ENCODE results near the gene WDR27. TPM values are rescaled to one million over a fixed set of nuclear protein-coding genes. Genes with fewer than 3 reads are reported as not detected.

WDR27 gene
- total RNA-seq, 1 donor from 2014 or later = 59.0 TPM

DNA sequence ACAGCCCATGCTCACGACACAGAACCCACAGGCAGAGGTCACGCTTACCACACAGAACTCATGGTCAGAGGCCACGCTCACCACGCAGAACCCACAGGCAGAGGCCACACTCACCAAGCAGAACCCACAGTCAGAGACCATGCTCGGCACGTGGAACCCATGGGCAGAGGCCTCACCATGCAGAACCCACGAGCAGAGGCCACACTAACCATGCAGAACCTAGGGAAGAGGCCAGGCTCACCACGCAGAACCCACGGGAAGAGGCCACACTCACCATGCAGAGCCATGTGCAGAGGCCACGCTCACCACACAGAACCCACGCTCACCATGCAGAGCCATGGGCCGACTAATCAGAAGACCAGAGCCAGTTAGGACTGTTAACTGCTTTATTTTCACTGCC, 245.0 kb downstream of the WDR27 start:
- TF ChIP-seq, protein P1, sequence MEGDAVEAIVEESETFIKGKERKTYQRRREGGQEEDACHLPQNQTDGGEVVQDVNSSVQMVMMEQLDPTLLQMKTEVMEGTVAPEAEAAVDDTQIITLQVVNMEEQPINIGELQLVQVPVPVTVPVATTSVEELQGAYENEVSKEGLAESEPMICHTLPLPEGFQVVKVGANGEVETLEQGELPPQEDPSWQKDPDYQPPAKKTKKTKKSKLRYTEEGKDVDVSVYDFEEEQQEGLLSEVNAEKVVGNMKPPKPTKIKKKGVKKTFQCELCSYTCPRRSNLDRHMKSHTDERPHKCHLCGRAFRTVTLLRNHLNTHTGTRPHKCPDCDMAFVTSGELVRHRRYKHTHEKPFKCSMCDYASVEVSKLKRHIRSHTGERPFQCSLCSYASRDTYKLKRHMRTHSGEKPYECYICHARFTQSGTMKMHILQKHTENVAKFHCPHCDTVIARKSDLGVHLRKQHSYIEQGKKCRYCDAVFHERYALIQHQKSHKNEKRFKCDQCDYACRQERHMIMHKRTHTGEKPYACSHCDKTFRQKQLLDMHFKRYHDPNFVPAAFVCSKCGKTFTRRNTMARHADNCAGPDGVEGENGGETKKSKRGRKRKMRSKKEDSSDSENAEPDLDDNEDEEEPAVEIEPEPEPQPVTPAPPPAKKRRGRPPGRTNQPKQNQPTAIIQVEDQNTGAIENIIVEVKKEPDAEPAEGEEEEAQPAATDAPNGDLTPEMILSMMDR (IDR thresholded peaks at IDR 0.05; ENCODE audit: unreplicated experiment) = no peak
- Mint-ChIP-seq H3K27ac (ENCODE audit: unreplicated experiment) (no peak overlapping the region), H3K36me3 (ENCODE audit: low read depth, unreplicated experiment) (no peaks in the 10 kb centered on the region), H3K9me3 (ENCODE audit: unreplicated experiment) (no peaks in the 10 kb centered on the region), H3K4me1 (ENCODE audit: unreplicated experiment) (no peaks in the 10 kb centered on the region), H3K27me3 (ENCODE audit: unreplicated experiment) (peaks cover 1% of the 10 kb centered on the region), H3K4me3 (ENCODE audit: unreplicated experiment) (no peak overlapping the region)
- no peak for DNase-seq (ENCODE audit: low spot score)

DNA sequence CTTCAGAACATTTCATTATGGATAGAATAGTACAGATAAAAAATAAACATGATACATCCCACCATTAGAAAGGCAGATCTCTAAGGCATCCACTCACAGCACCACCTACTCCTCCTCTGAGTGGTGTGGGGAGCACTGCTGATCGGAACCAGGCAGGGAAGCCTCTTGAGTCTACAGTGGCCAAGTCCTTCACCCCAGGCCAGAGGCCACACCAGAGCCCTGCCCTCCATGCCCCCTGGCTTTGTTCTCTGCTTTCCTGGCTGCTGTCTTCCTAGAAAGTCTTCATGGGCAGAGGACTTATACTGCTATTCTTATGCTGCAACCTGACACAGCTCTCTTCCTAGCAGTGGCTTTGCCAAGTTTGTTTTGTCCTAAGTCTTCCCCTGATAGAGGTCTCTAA, 246.4 kb downstream of the WDR27 start:
- Mint-ChIP-seq H3K36me3 (ENCODE audit: low read depth, unreplicated experiment) (no peaks in the 10 kb centered on the region), H3K27me3 (ENCODE audit: unreplicated experiment) (peaks cover 1% of the 10 kb centered on the region), H3K4me1 (ENCODE audit: unreplicated experiment) (no peaks in the 10 kb centered on the region), H3K9me3 (ENCODE audit: unreplicated experiment) (no peaks in the 10 kb centered on the region), H3K4me3 (ENCODE audit: unreplicated experiment) (no peak overlapping the region), H3K27ac (ENCODE audit: unreplicated experiment) (no peak overlapping the region)
- DNase-seq (ENCODE audit: low spot score) = no peak
- TF ChIP-seq, protein P1 (IDR thresholded peaks at IDR 0.05; ENCODE audit: unreplicated experiment) = no peak

DNA sequence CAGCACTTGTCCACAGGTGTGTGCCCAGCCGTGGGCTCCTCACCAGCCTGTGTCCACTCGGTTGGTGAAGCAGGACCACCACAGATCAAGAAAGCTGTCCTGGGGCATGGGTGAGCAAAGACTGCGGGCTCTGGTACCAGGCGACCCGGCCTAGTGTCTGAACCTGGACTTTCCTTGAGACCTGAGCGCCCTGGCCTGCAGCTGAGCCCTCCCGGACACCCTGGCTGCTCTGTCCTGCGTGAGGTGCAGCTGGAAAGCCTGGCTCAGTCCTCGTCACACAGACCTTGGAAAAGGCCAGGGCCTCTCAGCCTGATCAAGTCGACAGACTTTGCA, 247.0 kb downstream of the WDR27 start:
- H3K4me1 Mint-ChIP-seq (ENCODE audit: unreplicated experiment) = no peaks in the 10 kb centered on the region
- no peak overlapping the region for H3K4me3 Mint-ChIP-seq (ENCODE audit: unreplicated experiment)
- H3K36me3 Mint-ChIP-seq (ENCODE audit: low read depth, unreplicated experiment) = no peaks in the 10 kb centered on the region
- H3K27ac Mint-ChIP-seq (ENCODE audit: unreplicated experiment) = no peak overlapping the region
- H3K27me3 Mint-ChIP-seq (ENCODE audit: unreplicated experiment) = peaks cover 1% of the 10 kb centered on the region
- TF ChIP-seq, protein P1 (IDR thresholded peaks at IDR 0.05; ENCODE audit: unreplicated experiment) = no peak
- DNase-seq (ENCODE audit: low spot score) = no peak
- H3K9me3 Mint-ChIP-seq (ENCODE audit: unreplicated experiment) = no peaks in the 10 kb centered on the region

DNA sequence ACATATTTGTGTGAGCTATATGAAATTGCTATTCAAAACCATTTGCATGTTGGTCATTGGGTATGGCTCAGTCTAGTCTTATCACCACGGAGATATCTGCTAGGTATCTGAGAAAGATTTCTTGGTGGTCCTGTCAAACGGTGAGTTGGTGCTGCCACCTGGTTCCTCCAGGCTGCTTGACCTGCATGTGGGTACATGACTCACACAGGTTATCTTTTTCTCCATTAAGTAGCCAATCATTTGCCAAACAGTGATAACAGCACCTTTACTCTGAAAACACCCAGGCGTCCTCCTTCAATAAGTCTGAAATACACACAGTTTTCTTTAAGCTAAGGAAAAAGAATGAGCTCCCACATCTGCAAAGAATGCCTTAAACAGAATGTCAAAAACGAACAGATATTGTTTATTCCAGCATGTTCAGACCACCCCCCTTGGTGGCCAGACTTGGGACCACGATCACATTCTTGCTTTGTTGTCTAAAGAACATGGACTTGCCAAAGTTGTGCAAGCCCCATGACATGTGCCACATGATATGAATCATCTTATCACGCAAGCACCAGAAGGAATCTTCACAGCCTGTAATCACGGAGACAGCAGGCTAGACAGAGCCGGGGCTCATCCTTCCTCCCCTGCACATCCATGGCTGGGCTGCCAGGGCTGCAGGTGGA, 247.5 kb downstream of the WDR27 start:
- TF ChIP-seq, protein P1 (IDR thresholded peaks at IDR 0.05; ENCODE audit: unreplicated experiment) = no peak
- H3K27me3 Mint-ChIP-seq (ENCODE audit: unreplicated experiment) = peaks cover 1% of the 10 kb centered on the region
- no peaks in the 10 kb centered on the region for H3K9me3 Mint-ChIP-seq (ENCODE audit: unreplicated experiment)
- no peak overlapping the region for H3K27ac Mint-ChIP-seq (ENCODE audit: unreplicated experiment)
- no peak for DNase-seq (ENCODE audit: low spot score)
- no peaks in the 10 kb centered on the region for H3K4me1 Mint-ChIP-seq (ENCODE audit: unreplicated experiment)
- H3K36me3 Mint-ChIP-seq (ENCODE audit: low read depth, unreplicated experiment) = no peaks in the 10 kb centered on the region
- no peak overlapping the region for H3K4me3 Mint-ChIP-seq (ENCODE audit: unreplicated experiment)

DNA sequence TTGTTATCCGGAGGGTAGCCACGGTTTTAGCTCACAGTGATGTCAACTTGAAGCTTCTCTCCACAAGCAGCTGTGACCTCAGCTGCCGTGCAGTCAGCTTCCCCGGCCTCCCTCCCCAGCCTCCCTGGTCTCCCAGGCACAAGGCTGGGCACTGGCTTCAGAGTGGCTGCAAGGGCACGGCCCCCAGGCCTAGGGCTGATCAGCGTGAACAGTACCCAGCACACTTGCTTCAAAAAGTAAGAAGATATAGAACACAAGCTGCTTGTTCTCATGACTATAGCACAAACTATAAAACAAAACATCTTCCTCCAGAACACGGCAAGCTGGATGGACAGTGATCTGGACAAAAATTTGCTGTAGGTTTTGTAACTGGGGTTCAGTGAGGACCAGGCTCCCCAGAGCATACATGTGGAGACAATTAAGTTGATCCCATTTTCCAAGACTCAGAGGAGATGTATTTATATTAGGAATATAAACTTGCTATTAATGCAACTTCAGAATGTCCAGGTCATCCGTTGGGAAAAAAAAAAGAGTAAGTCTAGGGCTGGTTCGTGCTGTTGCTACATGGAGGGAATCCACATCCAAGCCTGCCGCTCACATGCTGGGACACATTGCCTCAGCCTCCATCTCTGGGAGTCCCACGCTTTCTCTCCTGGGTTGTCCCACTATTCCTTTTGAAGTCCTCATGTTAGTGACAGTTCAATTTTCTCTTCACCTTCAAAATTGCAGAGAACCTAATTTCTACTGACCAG, 248.8 kb downstream of the WDR27 start:
- Mint-ChIP-seq H3K4me1 (ENCODE audit: unreplicated experiment) (no peaks in the 10 kb centered on the region), H3K9me3 (ENCODE audit: unreplicated experiment) (no peaks in the 10 kb centered on the region)

More for the DNA sequence above, 248.8 kb downstream of the WDR27 start:
- TF ChIP-seq, protein P1 (IDR thresholded peaks at IDR 0.05; ENCODE audit: unreplicated experiment) = no peak
- no peak overlapping the region for H3K27ac Mint-ChIP-seq (ENCODE audit: unreplicated experiment)
- H3K27me3 Mint-ChIP-seq (ENCODE audit: unreplicated experiment) = peaks cover 2% of the 10 kb centered on the region
- H3K36me3 Mint-ChIP-seq (ENCODE audit: low read depth, unreplicated experiment) = no peaks in the 10 kb centered on the region
- no peak for DNase-seq (ENCODE audit: low spot score)
- H3K4me3 Mint-ChIP-seq (ENCODE audit: unreplicated experiment) = no peak overlapping the region
